Parietal lobe (tissue), 1 donor: ENCODE measurements around the gene PRAMEF9. TPM values are rescaled to one million over a fixed set of nuclear protein-coding genes. Genes with fewer than 3 reads are reported as not detected.

Experiments
- total RNA-seq: library from RNA; depleted of rRNA; stranded (reverse); fragments of >200 nt; gene quantifications from one replicate; pipeline ENCODE4 v1.2.3, GENCODE V29; 2014

The PRAMEF9 gene
- total RNA-seq, result not detected

DNA sequence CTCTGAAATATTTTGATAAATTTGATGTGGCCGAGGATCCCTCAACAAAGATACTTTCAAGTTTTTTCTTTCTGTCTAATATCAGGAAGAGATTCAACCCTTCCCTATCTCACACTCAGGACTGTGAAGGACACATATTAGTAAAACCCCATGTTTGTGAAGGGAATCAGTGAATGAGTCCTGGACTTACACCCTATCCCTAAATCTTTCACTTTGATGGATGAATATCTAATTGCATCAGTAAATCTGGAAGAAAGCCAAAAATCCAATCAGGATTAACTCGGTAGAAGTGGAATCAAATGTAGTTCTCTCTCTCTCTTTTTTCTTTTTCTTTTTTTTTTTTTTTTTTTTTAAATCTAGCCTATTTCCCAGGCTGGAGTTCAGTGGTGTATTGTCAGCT is at the start of gene PRAMEF9:
TSS of gene PRAMEF9 (plus strand) at position 301 of the 400 bp plus-strand sequence. CDS start 3,433 bp downstream, outside the sequence.

DNA sequence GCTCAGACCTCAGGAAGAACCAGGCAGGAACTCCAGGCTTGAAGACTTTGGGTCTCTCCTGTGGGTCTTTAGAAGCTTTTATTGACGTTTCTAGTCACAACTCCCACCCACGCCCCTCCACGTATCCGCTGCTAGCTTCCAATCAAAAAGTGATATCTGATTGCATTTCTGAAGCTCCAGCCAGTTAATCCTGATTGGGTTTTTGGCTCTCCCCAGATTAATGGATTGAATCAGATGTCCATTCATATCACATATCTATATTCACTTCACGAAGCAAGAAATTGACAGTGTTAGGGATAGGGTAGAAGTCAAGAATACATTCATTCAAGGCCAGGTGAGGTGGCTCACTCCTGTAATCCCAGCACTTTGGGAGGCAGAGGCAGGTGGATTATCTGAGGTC is 15.7 kb upstream of the PRAMEF9 start, which contains the start of gene PRAMEF26:
TSS of gene PRAMEF26 (minus strand) at position 101 of the 400 bp plus-strand sequence. CDS start 2,914 bp downstream, outside the sequence.

DNA sequence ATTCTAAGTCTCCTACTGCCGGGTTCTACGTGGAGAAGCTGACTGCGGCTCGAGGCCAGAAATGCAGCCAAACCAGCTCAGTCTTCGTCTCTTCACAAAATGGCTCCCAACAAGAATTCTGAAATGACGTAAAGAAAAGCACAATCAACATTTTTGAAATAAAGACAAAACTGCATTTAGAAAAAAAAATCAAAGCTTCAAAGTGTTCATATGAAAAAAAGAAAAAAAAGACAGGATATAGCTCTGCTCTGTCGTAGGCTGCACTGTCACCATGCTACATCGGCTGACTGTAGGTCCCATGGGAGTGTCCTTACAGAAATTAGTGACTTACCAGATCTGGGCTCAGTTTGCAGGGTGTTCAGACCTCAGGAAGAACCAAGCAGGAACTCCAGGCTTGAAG is 6.1 kb upstream of the PRAMEF9 start, which contains the start of gene HNRNPCL4:
TSS of gene HNRNPCL4 (minus strand) at position 101 of the 400 bp plus-strand sequence. CDS start 164 bp downstream, outside the sequence.

DNA sequence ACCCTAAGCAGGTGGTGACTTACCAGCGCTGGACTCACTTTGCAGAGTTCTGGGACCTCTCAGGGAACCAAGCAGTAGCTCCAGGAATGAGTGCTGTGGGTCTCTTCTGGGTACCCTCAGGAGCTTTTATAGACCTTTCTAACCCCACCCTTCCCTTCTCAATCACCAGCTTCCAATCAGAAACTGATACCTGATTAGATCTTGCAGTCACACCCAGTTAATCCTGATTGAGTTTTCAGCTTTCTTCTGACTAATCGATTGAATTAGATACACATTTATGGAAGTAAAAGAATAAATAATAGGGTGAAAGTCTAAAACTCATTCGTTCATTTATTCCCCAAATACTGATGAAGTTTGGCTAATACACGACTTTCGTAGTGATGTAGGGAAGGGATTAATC is 29.7 kb downstream of the PRAMEF9 start, which contains the start of gene PRAMEF13:
TSS of gene PRAMEF13 (minus strand) at position 101 of the 400 bp plus-strand sequence. CDS start 1,820 bp downstream, outside the sequence.

DNA sequence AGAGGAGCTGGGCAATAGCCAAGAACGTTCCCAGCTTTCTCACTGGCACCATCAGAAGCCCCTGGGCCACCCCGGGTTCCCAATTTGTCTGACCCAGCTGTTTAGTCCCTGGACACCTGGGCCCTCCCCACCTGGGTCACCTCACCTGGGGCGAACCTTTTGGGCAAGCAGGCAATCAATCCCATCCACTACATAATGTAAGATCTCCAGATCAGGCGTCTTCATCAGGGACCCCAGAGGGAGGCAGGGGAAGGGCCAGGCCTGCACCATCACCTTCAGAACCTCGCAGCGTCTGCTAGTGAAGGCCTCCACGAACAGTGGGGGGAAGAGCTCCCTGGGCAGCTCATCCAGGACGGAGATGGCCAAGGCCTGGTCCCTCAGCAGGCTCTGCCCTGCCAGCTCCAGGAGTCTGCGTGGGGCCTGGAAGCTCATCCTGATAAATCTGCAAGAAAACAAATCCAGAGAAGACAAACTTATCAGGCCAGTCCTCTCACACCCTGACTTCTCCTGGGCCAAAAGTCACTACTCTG is 54.1 kb downstream of the PRAMEF9 start, which contains the start of gene PRAMEF18:
TSS of gene PRAMEF18 (minus strand) at position 480 of the 530 bp plus-strand sequence. CDS start at position 432, 48 bp downstream.

Other genes starting within 250 kb of the PRAMEF9 start
- not detected for gene PRAMEF6, start 224.3 kb upstream of the PRAMEF9 start, total RNA-seq
- not detected for gene PRAMEF27, start 115.3 kb upstream of the PRAMEF9 start, total RNA-seq
- gene HNRNPCL3, start 111.1 kb upstream of the PRAMEF9 start, total RNA-seq, result not detected
- not detected for gene PRAMEF25, start 101.1 kb upstream of the PRAMEF9 start, total RNA-seq
- gene HNRNPCL2, start 55.0 kb upstream of the PRAMEF9 start, total RNA-seq, result not detected
- not detected for gene PRAMEF26, start 15.8 kb upstream of the PRAMEF9 start, total RNA-seq
- gene HNRNPCL4, start 6.2 kb upstream of the PRAMEF9 start, total RNA-seq, result not detected
- gene PRAMEF13, start 29.6 kb downstream of the PRAMEF9 start, total RNA-seq, result not detected
- gene PRAMEF18, start 54.3 kb downstream of the PRAMEF9 start, total RNA-seq, result not detected
- not detected for gene PRAMEF5, start 82.3 kb downstream of the PRAMEF9 start, total RNA-seq
- not detected for gene PRAMEF8, start 113.3 kb downstream of the PRAMEF9 start, total RNA-seq
- not detected for gene PRAMEF33, start 131.7 kb downstream of the PRAMEF9 start, total RNA-seq
- not detected for gene PRAMEF15, start 143.7 kb downstream of the PRAMEF9 start, total RNA-seq
- not detected for gene PRAMEF14, start 175.3 kb downstream of the PRAMEF9 start, total RNA-seq
- gene PRAMEF19, start 200.1 kb downstream of the PRAMEF9 start, total RNA-seq, result not detected
- not detected for gene PRAMEF17, start 217.8 kb downstream of the PRAMEF9 start, total RNA-seq
- not detected for gene PRAMEF20, start 238.6 kb downstream of the PRAMEF9 start, total RNA-seq